Hippocampal formation (tissue), 2 donors: ENCODE data around the gene RAB27A.
A peak's percentile ranks its signal among the peaks of the same experiment; 100 is the strongest.
"Not testable (repeated sequence)": the region's sequence is repeated elsewhere in the genome, so short reads cannot be mapped to it uniquely, and the experiment has no call there.

Source experiments
- DNase-seq, 2 donors: peaks; one replicate each; lab custom pipeline; 2025; lab: John Stamatoyannopoulos, UW

The RAB27A gene

GRCh38 chr15:55281517-55282228 lies 7.9 kb downstream of the RAB27A start:
- DNase-seq = no peak

GRCh38 chr15:55280589-55280988 lies 9.0 kb downstream of the RAB27A start:
- not testable (repeated sequence) for DNase-seq

GRCh38 chr15:55279746-55280351 lies 9.8 kb downstream of the RAB27A start:
- DNase-seq = no peak

- DNase-seq = no peak
Measured at GRCh38 chr15:55279100-55279745, 10.4 kb downstream of the RAB27A start.

GRCh38 chr15:55277715-55278114 lies 11.9 kb downstream of the RAB27A start:
- no peak for DNase-seq

GRCh38 chr15:55277116-55277564 lies 12.5 kb downstream of the RAB27A start:
- DNase-seq = no peak

- no peak for DNase-seq
Measured at GRCh38 chr15:55276324-55276723, 13.3 kb downstream of the RAB27A start.

- no peak for DNase-seq
Measured at GRCh38 chr15:55270291-55270690, 19.3 kb downstream of the RAB27A start.

DNA sequence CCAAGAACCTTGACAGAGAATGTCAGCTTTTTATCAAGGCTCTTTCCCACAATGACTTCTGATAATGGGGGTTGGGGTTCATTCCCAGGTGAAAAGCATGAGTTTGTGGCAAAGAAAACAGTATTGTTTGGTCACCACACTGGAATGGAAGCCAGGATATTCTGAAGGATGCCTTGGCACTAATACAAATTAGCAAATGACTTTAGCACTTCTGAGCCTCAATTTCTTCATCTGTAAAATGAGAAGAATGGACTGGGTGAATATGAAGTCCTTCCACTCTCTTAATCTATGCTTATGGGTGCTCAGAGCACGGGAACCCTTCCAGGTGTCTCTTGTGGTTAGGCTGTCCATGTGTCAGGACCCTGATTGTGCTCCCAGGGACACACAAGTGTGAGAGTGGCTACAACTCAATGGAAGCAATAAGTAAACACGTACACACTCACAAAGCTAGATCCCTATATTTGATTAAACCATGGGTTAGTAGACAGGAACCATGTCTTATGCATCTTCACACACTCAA lies 21.4 kb downstream of the RAB27A start:
- no peak for DNase-seq

DNA sequence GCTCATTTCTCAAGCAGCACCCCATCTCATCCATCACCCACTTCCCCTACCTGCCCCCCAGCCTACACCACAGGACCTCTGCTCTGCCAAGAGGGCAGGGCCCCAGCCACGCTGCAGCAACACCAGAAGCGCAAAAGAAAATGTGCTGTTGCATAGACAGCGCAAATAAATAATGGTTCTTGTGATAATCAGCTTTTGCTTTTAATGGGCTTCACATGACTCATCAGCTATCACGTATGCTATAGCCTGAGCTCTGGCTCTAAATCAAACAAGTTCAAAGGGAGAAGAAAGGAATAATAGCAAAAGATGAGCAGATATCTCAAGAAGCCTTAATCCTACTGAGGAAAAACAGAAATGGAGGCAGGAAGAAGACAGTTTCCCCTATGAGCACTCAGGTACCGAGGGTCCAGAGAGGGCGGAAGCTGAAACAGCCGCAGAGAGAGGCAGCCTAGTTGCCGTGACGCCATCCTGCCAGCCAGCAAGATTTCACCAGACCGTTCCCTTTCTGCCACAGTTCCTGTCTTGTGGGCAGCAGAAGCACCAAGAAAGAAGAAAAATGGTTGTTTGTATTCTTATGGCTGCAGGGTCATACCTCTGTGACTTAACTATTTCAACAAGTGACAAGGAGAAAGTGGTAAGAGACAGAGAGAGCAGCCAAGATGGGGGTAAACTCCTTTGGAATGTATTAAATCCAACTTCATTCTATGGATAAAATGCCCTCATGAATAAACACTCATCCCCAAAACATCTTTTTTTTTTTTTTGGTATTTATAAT lies 22.0 kb downstream of the RAB27A start:
- peak; percentile 2 to 15 for DNase-seq

DNA sequence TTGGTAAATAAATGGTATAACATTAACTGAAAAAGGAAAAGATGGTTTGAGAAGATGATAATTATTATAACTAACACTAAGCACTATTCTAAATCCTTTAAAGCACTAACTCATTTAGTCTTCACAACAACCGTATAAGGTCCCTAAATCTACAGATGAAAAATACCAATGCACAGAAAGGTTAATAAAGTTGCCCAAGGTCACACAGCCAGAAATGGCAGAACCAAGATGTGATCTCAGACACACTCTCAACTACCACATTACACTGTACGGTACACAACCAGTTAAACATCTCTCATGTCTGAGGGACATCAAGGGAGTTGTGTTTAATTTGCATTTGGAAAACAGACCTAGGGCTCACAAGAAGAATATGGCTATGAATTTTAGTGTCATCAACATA lies 23.1 kb downstream of the RAB27A start:
- DNase-seq = no peak

- DNase-seq = no peak
Measured at GRCh38 chr15:55260562-55261131, 29.0 kb downstream of the RAB27A start.

DNA sequence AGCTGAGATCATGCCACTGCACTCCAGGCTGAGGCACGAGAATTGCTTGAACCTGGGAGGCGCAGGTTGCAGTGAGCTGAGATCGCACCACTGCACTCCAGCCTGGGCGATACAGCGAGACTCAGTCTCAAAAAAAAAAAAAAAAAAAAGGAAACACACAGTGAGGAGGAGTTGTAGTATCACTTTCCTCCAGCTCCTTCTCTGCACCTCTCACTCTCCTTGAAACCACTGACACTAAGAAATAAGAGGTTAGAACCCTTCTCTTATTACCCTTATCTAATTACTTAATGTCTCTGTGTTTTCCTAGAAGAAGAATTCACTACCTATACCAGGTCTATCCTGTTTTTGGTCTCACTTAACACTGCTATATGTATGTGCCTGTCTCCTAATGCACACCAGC lies 31.7 kb downstream of the RAB27A start:
- DNase-seq = no peak

GRCh38 chr15:55257012-55257670 lies 32.5 kb downstream of the RAB27A start:
- no peak for DNase-seq

- no peak for DNase-seq
Measured at GRCh38 chr15:55256281-55257011, 33.2 kb downstream of the RAB27A start.

- no peak for DNase-seq
Measured at GRCh38 chr15:55255714-55256113, 33.9 kb downstream of the RAB27A start.

GRCh38 chr15:55254916-55255679 lies 34.5 kb downstream of the RAB27A start:
- no peak for DNase-seq

DNA sequence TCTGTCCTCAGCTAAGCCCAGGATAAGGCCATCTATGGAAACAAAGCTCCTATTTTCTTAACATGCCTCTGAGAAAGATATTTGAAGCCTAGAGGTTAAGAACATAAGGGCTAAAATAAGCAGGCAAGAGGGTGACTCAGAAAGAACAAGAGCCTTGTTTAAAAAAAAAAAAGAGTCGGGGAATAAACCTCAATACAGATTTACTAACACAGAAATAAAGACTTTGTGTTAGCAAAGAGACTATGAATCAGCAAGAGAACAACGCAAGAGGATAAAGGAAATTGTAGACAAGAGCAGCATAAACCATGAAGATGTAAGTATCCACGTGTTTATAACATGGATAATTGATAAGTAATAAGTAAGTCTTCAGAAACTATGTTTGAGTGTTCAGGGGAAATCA lies 36.0 kb downstream of the RAB27A start:
- DNase-seq = no peak

DNA sequence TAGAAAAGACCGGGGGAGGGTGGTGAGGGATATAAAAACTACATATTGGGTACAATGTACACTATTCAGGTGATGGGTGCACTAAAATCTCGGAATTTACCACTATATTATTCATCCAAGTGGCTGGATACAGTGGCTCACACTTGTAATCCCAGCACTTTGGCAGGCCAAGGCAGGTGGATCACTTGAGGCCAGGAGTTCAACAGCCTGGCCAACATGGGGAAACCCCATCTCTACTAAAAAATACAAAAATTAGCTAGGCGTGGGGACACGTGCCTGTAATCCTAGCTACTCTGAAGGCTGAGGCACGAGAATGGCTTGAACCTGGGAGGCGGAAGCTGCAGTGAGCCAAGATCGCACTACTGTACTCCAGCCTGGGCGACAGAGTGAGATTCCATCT lies 37.4 kb downstream of the RAB27A start:
- not testable (repeated sequence) for DNase-seq

GRCh38 chr15:55250941-55251340 lies 38.7 kb downstream of the RAB27A start:
- DNase-seq = no peak
